DOHH2 (cell line): ENCODE measurements around the gene UVRAG.

Source experiments
- CTCF ChIP-seq: fragments of 200-600 bp; sonication (generic); IDR thresholded peaks from one replicate; pipeline ENCODE4 v1.5.1; 2014; ENCODE audit warnings: antibody characterized with exemption, mild to moderate bottlenecking, low read depth, low read length; ENCODE audit not compliant: poor library complexity, severe bottlenecking
- EZH2phosphoT487 ChIP-seq: fragments of 200-600 bp; sonication (generic); IDR thresholded peaks from 2 replicates; pipeline ENCODE4 v1.6.1; 2017; ENCODE audit warnings: borderline replicate concordance, mild to moderate bottlenecking, antibody characterized with exemption, low read length, moderate library complexity, mixed read lengths

- TF ChIP-seq CTCF (no peak), EZH2phosphoT487 (no peak)
Measured at GRCh38 chr11:76047231-76047630, 232.2 kb downstream of the UVRAG start.
